Measurements from ENCODE around the gene FOXK2. TPM values are rescaled to one million over a fixed set of nuclear protein-coding genes. Genes with fewer than 3 reads are reported as not detected.

The FOXK2 gene
- total and polyA plus RNA-seq, 2 of the 8 experiments (the other 6 are each of a cell fraction or from before 2014, with no cell fraction given), result 34.7 to 64.9 TPM

GRCh38 chr17:82531431-82531881 lies 11.9 kb downstream of the FOXK2 start (continued):
- TF ChIP-seq CHD7 (IDR thresholded peaks at IDR 0.05; ENCODE audit: insufficient replicate concordance, low read length) (no peak), SRF (IDR thresholded peaks at IDR 0.05; ENCODE audit: low read depth, low read length) (no peak), NRF1 (IDR thresholded peaks at IDR 0.05; ENCODE audit: low read depth, low read length) (no peak), KDM4A (IDR thresholded peaks at IDR 0.05; ENCODE audit: low read depth, low read length, severe bottlenecking) (no peak), TEAD4 (IDR thresholded peaks at IDR 0.05; ENCODE audit: low read depth, low read length) (no peak), SIN3A (conservative IDR thresholded peaks at IDR 0.05 in 1 of 2, IDR thresholded peaks at IDR 0.05 in 1 of 2; ENCODE audit: low read depth in 1 of 2, low read length in 2 of 2) (no peak), EGR1 (IDR thresholded peaks at IDR 0.05; ENCODE audit: borderline replicate concordance, low read depth, low read length) (no peak), RNF2 (IDR thresholded peaks at IDR 0.05; ENCODE audit: borderline replicate concordance, low read depth, low read length, missing control alignments, poor library complexity, severe bottlenecking) (no peak), JUND (IDR thresholded peaks at IDR 0.05; ENCODE audit: low read length) (no peak)
